Measurements from ENCODE around the gene DUSP1.

DNA sequence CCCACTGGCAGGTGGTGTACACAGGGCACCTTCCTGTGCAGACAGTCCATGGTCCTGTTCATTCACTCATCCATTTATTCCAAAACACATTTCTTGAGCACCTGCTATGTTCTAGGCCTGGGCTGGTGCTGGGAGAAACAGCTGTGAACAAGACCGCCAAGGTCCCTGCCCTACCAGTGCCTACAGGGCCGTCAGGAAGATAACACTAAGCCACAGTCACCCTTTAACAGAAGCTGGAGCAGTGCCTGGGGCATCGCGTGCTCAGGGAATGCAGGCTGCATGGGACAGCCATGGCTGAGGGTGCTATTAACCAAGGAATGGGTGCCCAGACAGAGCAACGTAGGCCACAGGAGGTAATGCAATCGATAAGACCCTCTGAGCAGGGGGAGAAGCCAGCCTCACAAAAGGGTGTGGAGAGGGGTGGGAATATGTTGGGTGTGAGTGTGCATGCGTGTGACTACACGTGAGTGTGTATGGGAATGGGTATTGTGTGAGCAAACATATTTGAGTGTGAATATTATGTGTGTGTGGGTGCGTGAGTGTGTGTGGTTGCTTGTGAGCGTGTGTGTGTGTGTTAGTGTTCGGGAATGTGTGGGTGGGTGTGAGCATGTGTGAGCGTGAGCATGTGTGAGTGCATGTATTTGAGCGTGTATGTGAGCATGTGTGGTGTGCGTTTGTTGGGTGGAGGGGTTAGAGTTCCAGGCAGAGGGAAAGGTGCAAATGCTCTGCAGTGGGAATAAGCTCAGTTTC, 19.1 kb downstream of the DUSP1 start:
- TF ChIP-seq, protein P1, sequence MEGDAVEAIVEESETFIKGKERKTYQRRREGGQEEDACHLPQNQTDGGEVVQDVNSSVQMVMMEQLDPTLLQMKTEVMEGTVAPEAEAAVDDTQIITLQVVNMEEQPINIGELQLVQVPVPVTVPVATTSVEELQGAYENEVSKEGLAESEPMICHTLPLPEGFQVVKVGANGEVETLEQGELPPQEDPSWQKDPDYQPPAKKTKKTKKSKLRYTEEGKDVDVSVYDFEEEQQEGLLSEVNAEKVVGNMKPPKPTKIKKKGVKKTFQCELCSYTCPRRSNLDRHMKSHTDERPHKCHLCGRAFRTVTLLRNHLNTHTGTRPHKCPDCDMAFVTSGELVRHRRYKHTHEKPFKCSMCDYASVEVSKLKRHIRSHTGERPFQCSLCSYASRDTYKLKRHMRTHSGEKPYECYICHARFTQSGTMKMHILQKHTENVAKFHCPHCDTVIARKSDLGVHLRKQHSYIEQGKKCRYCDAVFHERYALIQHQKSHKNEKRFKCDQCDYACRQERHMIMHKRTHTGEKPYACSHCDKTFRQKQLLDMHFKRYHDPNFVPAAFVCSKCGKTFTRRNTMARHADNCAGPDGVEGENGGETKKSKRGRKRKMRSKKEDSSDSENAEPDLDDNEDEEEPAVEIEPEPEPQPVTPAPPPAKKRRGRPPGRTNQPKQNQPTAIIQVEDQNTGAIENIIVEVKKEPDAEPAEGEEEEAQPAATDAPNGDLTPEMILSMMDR (IDR thresholded peaks at IDR 0.05): no peak
- TF ChIP-seq EP300 (IDR thresholded peaks at IDR 0.05) (no peak), POLR2A (IDR thresholded peaks at IDR 0.05) (no peak), POLR2AphosphoS5 (IDR thresholded peaks at IDR 0.05) (no peak)
